ENCODE data around the gene SLC25A26. TPM values are rescaled to one million over a fixed set of nuclear protein-coding genes. Genes with fewer than 3 reads are reported as not detected.

The SLC25A26 gene
- total RNA-seq, 1 experiment from 2014 or later: 23.8 TPM

- H3K9me2 ChIP-seq (ENCODE audit: insufficient read depth): no peaks in the 10 kb centered on the region
- intact Hi-C loops (cut with micrococcal nuclease): no loop called here
- no peaks in the 10 kb centered on the region for H3K27me3 ChIP-seq (ENCODE audit: insufficient read depth, low read length)
- H2AFZ ChIP-seq (ENCODE audit: low read depth, low read length, poor library complexity, severe bottlenecking): no peak overlapping the region
- H3K9ac ChIP-seq (ENCODE audit: low read length): no peak overlapping the region
- H3K9me3 ChIP-seq (ENCODE audit: control insufficient read depth in 1 of 2, insufficient read depth in 1 of 2, low read depth in 1 of 2, low read length in 2 of 2): no peaks in the 10 kb centered on the region
- RAD21 ChIA-PET (ENCODE audit: low non-redundant PET in 1 of 2, low total read pairs in 2 of 2, uncharacterized antibody in 2 of 2, unreplicated experiment in 2 of 2): no interaction called here
- TF ChIP-seq EGR1 (IDR thresholded peaks at IDR 0.05; ENCODE audit: low read depth) (no peak), MAX (IDR thresholded peaks at IDR 0.05) (no peak), POLR2AphosphoS5 (IDR thresholded peaks at IDR 0.05; ENCODE audit: low read depth, low read length) (no peak), JUND (IDR thresholded peaks at IDR 0.05) (no peak), SIN3A (IDR thresholded peaks at IDR 0.05; ENCODE audit: low read depth) (no peak), EZH2 (IDR thresholded peaks at IDR 0.05) (no peak), REST (IDR thresholded peaks at IDR 0.05; ENCODE audit: low read depth) (no peak), TCF7L2 (IDR thresholded peaks at IDR 0.05; ENCODE audit: borderline replicate concordance, extremely low read depth, insufficient read depth, insufficient read length) (no peak), ATF3 (IDR thresholded peaks at IDR 0.05) (no peak), EZH2phosphoT487 (IDR thresholded peaks at IDR 0.05; ENCODE audit: borderline replicate concordance) (no peak), ZBTB33 (IDR thresholded peaks at IDR 0.05; ENCODE audit: extremely low read depth, insufficient replicate concordance, low read length) (no peak), POLR2A (IDR thresholded peaks at IDR 0.05; ENCODE audit: borderline replicate concordance, extremely low read depth, insufficient read depth, insufficient read length) (no peak), ZNF274 (IDR thresholded peaks at IDR 0.05; ENCODE audit: low read depth, low read length) (no peak), SRF (IDR thresholded peaks at IDR 0.05; ENCODE audit: low read depth) (no peak), CBX3 (IDR thresholded peaks at IDR 0.05; ENCODE audit: low read depth) (no peak), ZFX (IDR thresholded peaks at IDR 0.05) (no peak), CTCF (IDR thresholded peaks at IDR 0.05 in 2 of 3, conservative IDR thresholded peaks at IDR 0.05 in 1 of 3; ENCODE audit: borderline replicate concordance in 1 of 3, insufficient read depth in 1 of 3, low read depth in 2 of 3, low read length in 2 of 3) (no peak), SP1 (IDR thresholded peaks at IDR 0.05; ENCODE audit: low read depth) (no peak), CEBPB (IDR thresholded peaks at IDR 0.05; ENCODE audit: low read depth) (no peak)
- H3K4me3 ChIP-seq (replicated peaks in 1 of 2; ENCODE audit: low read depth in 1 of 2, low read length in 2 of 2): no peak overlapping the region
- H3K79me2 ChIP-seq (ENCODE audit: insufficient read depth, low read length): 0 out of 2 replicates have a peak, but pooled peaks cover 6% of the 10 kb centered on the region
- no peak overlapping the region for H3K27ac ChIP-seq (ENCODE audit: low read depth, low read length)
- H3K4me2 ChIP-seq (ENCODE audit: low read length): no peak overlapping the region
- H3K4me1 ChIP-seq (ENCODE audit: control insufficient read depth in 1 of 2, insufficient read depth in 2 of 2, low read length in 2 of 2): 0 out of 4 replicates have a peak, but pooled peaks cover 0 to 3% of the 10 kb centered on the region in 2 experiments
- ATAC-seq: no peak; the same call in 1 of the 2 replicates
- H4K20me1 ChIP-seq (ENCODE audit: insufficient read depth): no peaks in the 10 kb centered on the region
- no peak for DNase-seq (ENCODE audit: low read depth, low spot score)
- H3K36me3 ChIP-seq (ENCODE audit: control insufficient read depth in 1 of 2, insufficient read depth in 2 of 2, low read length in 2 of 2): no peaks in the 10 kb centered on the region
- POLR2A ChIA-PET: no interaction called here
- BruUV-seq (replicated peaks): no TSS peak
- CTCF ChIA-PET: no interaction called here
Observed at GRCh38 chr3:66261355-66261754, 40.6 kb downstream of the SLC25A26 start.

Data from HCT116 (cell line).